H1 (cell line): Measurements from ENCODE around the gene MRRF. TPM values are rescaled to one million over a fixed set of nuclear protein-coding genes. Genes with fewer than 3 reads are reported as not detected.

Experiments used
- CTCF ChIA-PET: fragments of 300-600 bp; sonication (Branson Sonifier 250); formaldehyde crosslinking; loops from one replicate; lab custom pipeline; 2021; ENCODE audit not compliant: partially characterized antibody; lab: Charles Lee
- POLR2A ChIA-PET: fragments of 300-600 bp; sonication (Branson Sonifier 250); formaldehyde crosslinking; loops from one replicate; lab custom pipeline; 2021; ENCODE audit warnings: inconsistent platforms; ENCODE audit not compliant: partially characterized antibody; lab: Charles Lee
- DNase-seq, 2 experiments: peaks; one replicate each; pipeline versions ENCODE4 v3.0.0 to v3.0.0-alpha.2; 2010 to 2022; ENCODE audit warnings: low spot score in 2 of 2, low read depth in 1 of 2, mixed read lengths in 1 of 2
- FAIRE-seq: peaks from 2 replicates; lab custom pipeline; 2011; peaks lifted over from hg19 to GRCh38; lab: Jason Lieb, UNC
- H2AFZ ChIP-seq: 2 replicates; pipeline ENCODE4 v1.8.1; 2012; ENCODE audit warnings: low read length, inconsistent platforms
- H2AK5ac ChIP-seq: 2 replicates; pipeline ENCODE4 v1.6.1; 2013; ENCODE audit warnings: low read depth, low read length
- H2BK120ac ChIP-seq: replicated peaks from 2 replicates; pipeline ENCODE3; 2013; ENCODE audit warnings: low read depth, low read length, inconsistent platforms
- H2BK12ac ChIP-seq: 2 replicates; pipeline ENCODE4 v1.6.1; 2013; ENCODE audit warnings: low read depth, low read length
- H2BK15ac ChIP-seq: 2 replicates; pipeline ENCODE4 v1.6.1; 2013; ENCODE audit warnings: low read length
- H2BK20ac ChIP-seq: 2 replicates; pipeline ENCODE4 v1.6.1; 2013; ENCODE audit warnings: low read length
- H2BK5ac ChIP-seq: 2 replicates; pipeline ENCODE4 v1.6.1; 2013; ENCODE audit warnings: low read depth, low read length
- H3K14ac ChIP-seq: 2 replicates; pipeline ENCODE4 v1.6.1; 2013; ENCODE audit warnings: inconsistent platforms; ENCODE audit not compliant: insufficient read length
- H3K18ac ChIP-seq: 2 replicates; pipeline ENCODE4 v1.6.1; 2013; ENCODE audit warnings: low read length; ENCODE audit errors: extremely low read depth
- H3K23ac ChIP-seq: 2 replicates; pipeline ENCODE4 v1.6.1; 2013; ENCODE audit warnings: inconsistent platforms; ENCODE audit not compliant: insufficient read length
- H3K23me2 ChIP-seq: 2 replicates; pipeline ENCODE4 v1.6.1; 2013; ENCODE audit warnings: low read depth, low read length
- H3K27ac ChIP-seq: 2 replicates; pipeline ENCODE4 v1.6.1; 2011; ENCODE audit warnings: low read depth, low read length, inconsistent platforms
- H3K27me3 ChIP-seq, 4 experiments: replicated peaks in 1 of 4; 1 replicate in 1 of 4; 2 replicates in 3 of 4; pipeline versions ENCODE4 v1.6.1 to v1.8.1; 2011 to 2013; ENCODE audit warnings: low read length in 3 of 4, mild to moderate bottlenecking in 3 of 4, inconsistent platforms in 2 of 4, mixed read lengths in 2 of 4, moderate library complexity in 1 of 4; ENCODE audit not compliant: control insufficient read depth in 3 of 4, insufficient read depth in 3 of 4; ENCODE audit errors: extremely low read depth in 1 of 4
- H3K36me3 ChIP-seq, 4 experiments: 2 replicates each; pipeline versions ENCODE4 v1.6.1 to v1.8.1; 2011 to 2013; ENCODE audit warnings: mild to moderate bottlenecking in 4 of 4, low read length in 3 of 4, moderate library complexity in 2 of 4, control low read depth in 1 of 4, inconsistent platforms in 1 of 4; ENCODE audit not compliant: insufficient read depth in 4 of 4, control insufficient read depth in 2 of 4
- H3K4ac ChIP-seq: replicated peaks from 2 replicates; pipeline ENCODE3; 2013; ENCODE audit warnings: low read length, low read depth, mixed read lengths, inconsistent platforms; ENCODE audit not compliant: insufficient read length
- H3K4me1 ChIP-seq, 4 experiments: replicated peaks in 1 of 4; 1 replicate in 1 of 4; 2 replicates in 3 of 4; pipeline versions ENCODE4 v1.6.1 to v1.8.1; 2011 to 2013; ENCODE audit warnings: low read length in 3 of 4, inconsistent platforms in 2 of 4, mixed read lengths in 1 of 4; ENCODE audit not compliant: insufficient read depth in 4 of 4, control insufficient read depth in 3 of 4
- H3K4me2 ChIP-seq, 2 experiments: 2 replicates each; pipeline versions ENCODE4 v1.6.1 to v1.8.1; 2011 to 2013; ENCODE audit warnings: low read depth in 2 of 2, low read length in 2 of 2, control low read depth in 1 of 2, inconsistent platforms in 1 of 2, mild to moderate bottlenecking in 1 of 2; ENCODE audit not compliant: insufficient read depth in 1 of 2
- H3K4me3 ChIP-seq, 4 experiments: fragments of 200-600, 300-600 bp in 1 of 4; sonication (generic), shearing (Covaris generic), sonication (Bioruptor Twin) in 1 of 4; 2 replicates each; pipeline versions ENCODE4 v1.5.1 to v1.8.1; 2011 to 2016; ENCODE audit warnings: low read length in 4 of 4, low read depth in 3 of 4, control low read depth in 2 of 4, inconsistent platforms in 2 of 4, mild to moderate bottlenecking in 2 of 4, mixed read lengths in 1 of 4, moderate library complexity in 1 of 4; ENCODE audit not compliant: insufficient read depth in 2 of 4; ENCODE audit errors: extremely low read depth in 1 of 4
- H3K56ac ChIP-seq: replicated peaks from 2 replicates; pipeline ENCODE3; 2013; ENCODE audit warnings: low read depth, mild to moderate bottlenecking, mixed read lengths, low read length, inconsistent platforms; ENCODE audit not compliant: insufficient read length
- H3K79me1 ChIP-seq: 2 replicates; pipeline ENCODE4 v1.6.1; 2013; ENCODE audit warnings: low read depth, low read length, control low read depth
- H3K79me2 ChIP-seq, 2 experiments: 2 replicates each; pipeline versions ENCODE4 v1.6.1 to v1.8.1; 2012 to 2013; ENCODE audit warnings: low read length in 2 of 2, mild to moderate bottlenecking in 2 of 2, inconsistent platforms in 1 of 2; ENCODE audit not compliant: insufficient read depth in 2 of 2, control insufficient read depth in 1 of 2
- H3K9ac ChIP-seq, 4 experiments: replicated peaks in 1 of 4; 1 replicate in 1 of 4; 2 replicates in 3 of 4; pipeline versions ENCODE4 v1.6.1 to v1.8.1; 2011 to 2013; ENCODE audit warnings: low read depth in 3 of 4, low read length in 3 of 4, control low read depth in 2 of 4, mild to moderate bottlenecking in 2 of 4, moderate library complexity in 2 of 4, inconsistent platforms in 1 of 4; ENCODE audit errors: extremely low read depth in 1 of 4
- H3K9me3 ChIP-seq, 2 experiments: 2 replicates each; pipeline versions ENCODE4 v1.6.1 to v1.8.1; 2012 to 2013; ENCODE audit warnings: mild to moderate bottlenecking in 2 of 2, moderate library complexity in 2 of 2, control low read depth in 1 of 2, inconsistent platforms in 1 of 2, low read depth in 1 of 2, low read length in 1 of 2, mixed read lengths in 1 of 2; ENCODE audit not compliant: insufficient read depth in 2 of 2
- H4K20me1 ChIP-seq, 2 experiments: replicated peaks in 1 of 2; 2 replicates each; pipeline versions ENCODE3 to v1.8.1; 2011 to 2013; ENCODE audit warnings: inconsistent platforms in 2 of 2, low read length in 2 of 2, mild to moderate bottlenecking in 1 of 2; ENCODE audit not compliant: insufficient read depth in 2 of 2, control insufficient read depth in 1 of 2
- H4K5ac ChIP-seq: 2 replicates; pipeline ENCODE4 v1.6.1; 2013; ENCODE audit warnings: low read length, low read depth, mixed read lengths, inconsistent platforms; ENCODE audit not compliant: insufficient read length
- H4K8ac ChIP-seq: 2 replicates; pipeline ENCODE4 v1.8.0; 2013; ENCODE audit warnings: mild to moderate bottlenecking, moderate library complexity, low read length, inconsistent platforms; ENCODE audit not compliant: insufficient read depth; ENCODE audit errors: extremely low read depth
- H4K91ac ChIP-seq: replicated peaks from 2 replicates; pipeline ENCODE3; 2013; ENCODE audit warnings: low read length, mixed read lengths, inconsistent platforms; ENCODE audit not compliant: insufficient read length
- CBX8 ChIP-seq: fragments of 300-800, 300-1000 bp; sonication (generic); IDR thresholded peaks from 2 replicates; pipeline ENCODE4 v1.7.1; 2016; ENCODE audit warnings: low read depth, low read length, borderline replicate concordance
- EP300 ChIP-seq, 2 experiments: IDR thresholded peaks; 1 replicate in 1 of 2; 2 replicates in 1 of 2; pipeline ENCODE4 v1.6.1; 2011 to 2012; ENCODE audit warnings: low read depth in 2 of 2, low read length in 2 of 2, mild to moderate bottlenecking in 2 of 2, borderline replicate concordance in 1 of 2, inconsistent platforms in 1 of 2, moderate library complexity in 1 of 2
- PHF8 ChIP-seq: fragments of 200-600 bp; sonication (generic); conservative IDR thresholded peaks from 2 replicates; pipeline ENCODE4 v1.7.1; 2012; ENCODE audit warnings: low read depth, mild to moderate bottlenecking, inconsistent platforms, low read length, moderate library complexity
- SRF ChIP-seq: IDR thresholded peaks from 2 replicates; pipeline ENCODE4 v1.6.1; 2011; ENCODE audit warnings: mild to moderate bottlenecking, low read depth, low read length, moderate library complexity
- TEAD4 ChIP-seq: IDR thresholded peaks from 2 replicates; pipeline ENCODE4 v1.6.1; 2012; ENCODE audit warnings: low read depth, low read length, inconsistent platforms, mixed read lengths
- WGBS, 2 experiments: shearing (Covaris generic) in 1 of 2; methylation state at CpG; one replicate each; pipeline versions ENCODE4 v1.1.6 to v1.1.7; 2013 to 2015; ENCODE audit warnings: low lambda C conversion rate in 2 of 2, mixed read lengths in 2 of 2, inconsistent platforms in 1 of 2, low coverage in 1 of 2, missing lambda C conversion rate in 1 of 2; ENCODE audit not compliant: insufficient replicate concordance in 2 of 2, insufficient coverage in 1 of 2, insufficient read length in 1 of 2; ENCODE audit errors: extremely low coverage in 1 of 2, missing lambda C conversion rate in 1 of 2; 5-methylcytosine and 5-hydroxymethylcytosine counted together
- polyA plus RNA-seq, 7 experiments: library from polyadenylated mRNA; depleted of rRNA in 3 of 7; stranded (reverse) in 5 of 7; unstranded in 2 of 7; fragments of >200 nt in 5 of 7; fragments of 200-250 nt in 2 of 7; gene quantifications; 1 replicate in 5 of 7; 2 replicates in 1 of 7; 4 replicates in 1 of 7; pipeline versions ENCODE4 v1.2.1 to v1.2.3, GENCODE V29; 2011 to 2013; ENCODE audit warnings: missing spikeins in 2 of 7, mixed read lengths in 2 of 7
- total RNA-seq: library from RNA; stranded (reverse); fragmentation: NEBNext Ultra II Directional; extraction: Animal tissue kit (Norgen Biotek cat#: 25700); gene quantifications from 2 replicates; pipeline ENCODE4 v1.2.1, GENCODE V29; 2021

The MRRF gene
- total and polyA plus RNA-seq, 2 of the 8 experiments (the other 6 are each of a cell fraction or from before 2014, with no cell fraction given): 29.4 to 47.8 TPM

GRCh38 chr9:122364783-122365150 is 100.1 kb downstream of the MRRF start:
- Histone ChIP-seq H3K9ac (no peak overlapping the region), H3K79me1 (no peaks in the 10 kb centered on the region), H4K8ac (no peak overlapping the region), H2BK120ac (no peak overlapping the region), H3K27me3 (peaks cover 0 to 4% (median 3%) of the 10 kb centered on the region in 4 experiments; a peak in 3 of 7 replicates), H2BK5ac (no peak overlapping the region), H4K5ac (no peak overlapping the region), H3K4me2 (no peak overlapping the region), H3K79me2 (no peaks in the 10 kb centered on the region), H3K27ac (no peak overlapping the region), H4K20me1 (no peaks in the 10 kb centered on the region), H3K4ac (no peak overlapping the region), H3K56ac (no peak overlapping the region), H2AK5ac (no peak overlapping the region), H3K23ac (no peak overlapping the region), H2BK12ac (no peak overlapping the region), H3K23me2 (no peaks in the 10 kb centered on the region), H2BK20ac (no peak overlapping the region), H3K9me3 (no peaks in the 10 kb centered on the region), H3K18ac (no peak overlapping the region), H3K4me3 (no peak overlapping the region), H4K91ac (no peak overlapping the region), H3K36me3 (no peaks in the 10 kb centered on the region), H2AFZ (no peak overlapping the region), H2BK15ac (no peak overlapping the region), H3K4me1 (no peaks in the 10 kb centered on the region), H3K14ac (no peak overlapping the region)
- TF ChIP-seq TEAD4 (no peak), SRF (no peak), CBX8 (no peak), PHF8 (no peak), EP300 (IDR thresholded peaks at IDR 0.05; ENCODE audit: borderline replicate concordance in 1 of 2, low read depth in 2 of 2, low read length in 2 of 2) (no peak)
- 79% methylated on average over 10 of the region's 10 CpGs; no CpG with 5 or more reads in 1 of the 2 experiments for whole genome bisulfite sequencing, 2 experiments
- no peak for FAIRE-seq
- CTCF ChIA-PET: interaction anchor here (0.8 to 6.1 kb wide), 4 partner anchors 9 to 269 kb away, joined by 3 to 42 read pairs (median 4); no protein-coding TSS in a partner anchor
- POLR2A ChIA-PET: no interaction called here
- no peak for DNase-seq
